HG02763 (cell line): Measurements from ENCODE around the gene ACSF3.

Experiments used
- ATAC-seq: cut with Tn5 transposase; IDR thresholded peaks from one replicate; pipeline ENCODE4 v1.9.1; 2021; ENCODE audit warnings: mild to moderate bottlenecking, moderate library complexity; ENCODE audit not compliant: unreplicated experiment

ACSF3 gene

DNA sequence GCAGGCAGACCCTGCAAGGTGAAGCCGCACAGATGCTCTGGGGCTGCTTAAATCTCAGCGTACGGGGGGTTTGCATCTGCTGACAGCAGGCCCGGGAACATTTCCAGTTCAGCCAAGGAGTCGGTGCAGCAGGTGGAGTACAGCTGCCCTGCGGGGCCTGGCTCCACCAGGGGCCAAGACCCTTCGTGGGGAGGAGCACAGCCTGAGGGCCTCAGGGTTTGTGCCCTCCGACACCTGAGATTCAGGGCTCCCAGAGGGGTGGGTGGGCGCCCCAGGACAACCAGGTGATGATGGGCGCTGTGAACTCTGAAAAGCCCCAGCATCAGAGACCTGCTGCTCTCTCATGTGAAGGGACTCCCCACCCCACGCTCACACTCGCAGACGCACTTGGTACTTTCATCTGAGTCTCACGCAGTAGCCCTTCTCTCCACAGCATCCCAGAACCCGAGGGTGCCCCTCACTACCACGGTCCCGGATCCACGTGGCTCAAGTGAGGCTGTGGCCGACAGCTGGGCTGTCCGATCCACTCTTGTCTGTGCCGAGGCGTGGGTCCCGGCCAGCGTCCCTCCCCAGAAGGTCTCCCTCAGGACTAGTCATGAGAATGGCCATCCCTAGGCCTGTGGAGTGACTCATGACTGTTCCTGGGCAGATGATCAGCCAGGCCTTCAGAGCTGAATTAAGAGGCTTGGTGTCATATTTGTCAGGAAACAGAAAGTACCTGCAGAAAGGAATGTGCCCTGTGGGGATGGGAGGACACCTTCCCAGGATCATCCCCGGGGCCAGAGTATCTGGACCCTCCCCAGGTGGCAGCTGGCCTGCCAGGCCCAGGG is 29.6 kb downstream of the ACSF3 start:
- no peak for ATAC-seq

DNA sequence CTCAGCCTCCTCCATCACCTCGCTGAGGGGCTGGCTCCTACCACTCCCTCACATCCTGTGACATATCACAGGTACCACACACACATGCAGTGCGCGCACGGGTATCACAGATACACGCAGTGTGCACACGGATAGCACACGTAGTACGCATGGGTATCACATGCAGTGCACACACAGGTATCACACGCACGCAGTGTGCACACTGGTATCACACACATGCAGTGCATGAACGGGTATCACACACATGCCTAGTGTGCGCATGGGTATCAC is 30.1 kb downstream of the ACSF3 start:
- no peak for ATAC-seq

DNA sequence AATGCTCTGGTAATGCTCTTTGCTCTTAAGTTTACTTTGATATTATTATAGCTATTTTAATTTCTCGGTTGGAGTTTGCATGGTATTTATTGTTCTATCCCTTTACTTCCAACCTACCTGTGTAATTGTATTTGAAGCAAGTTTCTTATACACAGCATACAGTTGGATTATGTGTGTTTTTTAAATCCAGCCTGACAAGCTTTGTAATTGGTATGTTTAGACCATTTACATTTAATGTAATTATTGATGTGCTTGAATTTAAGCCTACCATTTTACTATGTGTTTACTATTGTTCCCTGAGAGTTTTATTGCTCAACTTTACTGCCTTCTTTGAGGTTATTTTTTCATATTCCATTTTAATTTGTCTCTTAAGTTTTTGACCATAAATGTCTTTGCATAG is 35.7 kb downstream of the ACSF3 start:
- ATAC-seq = no peak

DNA sequence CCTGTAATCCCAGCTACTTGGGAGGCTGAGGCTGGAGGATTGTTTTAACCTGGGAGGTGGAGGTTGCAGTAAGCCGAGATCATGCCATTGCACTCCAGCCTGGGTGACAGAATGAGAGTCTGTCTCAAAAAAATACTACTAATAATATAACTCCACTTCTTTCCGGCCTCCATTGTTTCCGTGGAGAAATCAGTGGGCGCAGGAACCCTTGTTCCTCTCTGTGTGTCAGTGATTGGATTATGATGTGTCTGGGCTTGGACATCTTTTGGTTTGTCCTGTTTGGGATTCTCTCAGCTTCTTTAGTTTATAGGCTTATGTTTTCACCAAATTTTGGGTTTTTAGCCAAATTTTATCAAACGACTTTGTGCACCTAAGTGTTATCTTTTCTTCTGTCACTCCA is 36.8 kb downstream of the ACSF3 start:
- no peak for ATAC-seq

DNA sequence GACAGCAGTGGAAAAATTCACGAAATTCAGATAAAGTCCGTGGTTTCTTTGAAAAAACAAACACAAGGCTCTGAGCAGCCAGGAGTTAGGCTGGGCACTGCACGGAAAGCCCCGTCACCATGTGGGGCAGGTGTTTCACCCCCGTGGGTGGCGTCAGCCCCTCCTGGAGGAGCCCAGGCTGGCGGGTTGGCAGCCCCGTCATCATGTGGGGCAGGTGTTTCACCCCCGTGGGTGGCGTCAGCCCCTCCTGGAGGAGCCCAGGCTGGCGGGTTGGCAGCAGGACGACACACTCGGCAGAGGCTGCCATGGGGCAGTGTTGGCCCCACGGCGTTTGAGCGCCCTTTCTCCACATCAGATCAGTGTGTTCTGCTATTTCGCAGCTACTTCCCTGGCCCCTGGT is 38.1 kb downstream of the ACSF3 start:
- no peak for ATAC-seq

DNA sequence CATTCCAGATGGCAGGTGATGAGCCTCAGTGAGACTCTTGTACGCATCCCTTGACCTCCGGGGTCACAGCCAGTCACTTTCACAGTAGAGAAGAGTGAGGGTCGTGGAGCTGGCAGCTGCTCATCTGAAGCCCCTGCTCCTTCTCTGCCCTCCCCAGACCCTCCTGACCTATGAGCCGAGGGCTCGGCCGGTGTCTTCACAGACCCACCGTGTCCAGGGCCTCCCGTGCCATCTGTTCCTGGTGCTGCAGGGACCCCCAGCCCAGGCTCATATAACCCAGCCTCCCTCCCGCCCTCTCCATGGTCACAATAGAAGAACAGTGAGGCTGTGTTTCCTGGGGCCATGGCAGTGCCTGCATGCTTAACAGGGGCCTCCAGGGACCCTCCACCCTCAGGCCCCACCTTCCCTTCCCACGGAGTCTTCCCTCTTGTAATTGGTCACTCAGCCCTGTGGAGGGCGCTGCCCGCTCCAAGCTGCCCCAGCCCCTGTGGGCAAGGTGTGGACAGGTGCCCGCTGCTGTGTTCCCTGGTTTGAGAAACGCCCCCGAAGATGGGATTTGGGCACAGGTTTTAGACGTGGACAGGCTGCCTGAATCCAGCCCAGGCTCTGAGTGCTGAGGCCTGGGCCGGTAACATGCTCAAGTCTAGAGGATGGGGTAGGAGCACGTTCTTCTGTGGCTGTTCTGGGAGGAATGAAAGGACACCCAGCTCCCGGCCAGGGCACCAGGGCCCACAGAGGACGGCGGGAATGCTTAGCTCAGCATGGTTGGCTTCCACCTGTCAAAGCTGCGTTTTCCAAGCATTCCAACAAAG is 38.7 kb downstream of the ACSF3 start:
- no peak for ATAC-seq

DNA sequence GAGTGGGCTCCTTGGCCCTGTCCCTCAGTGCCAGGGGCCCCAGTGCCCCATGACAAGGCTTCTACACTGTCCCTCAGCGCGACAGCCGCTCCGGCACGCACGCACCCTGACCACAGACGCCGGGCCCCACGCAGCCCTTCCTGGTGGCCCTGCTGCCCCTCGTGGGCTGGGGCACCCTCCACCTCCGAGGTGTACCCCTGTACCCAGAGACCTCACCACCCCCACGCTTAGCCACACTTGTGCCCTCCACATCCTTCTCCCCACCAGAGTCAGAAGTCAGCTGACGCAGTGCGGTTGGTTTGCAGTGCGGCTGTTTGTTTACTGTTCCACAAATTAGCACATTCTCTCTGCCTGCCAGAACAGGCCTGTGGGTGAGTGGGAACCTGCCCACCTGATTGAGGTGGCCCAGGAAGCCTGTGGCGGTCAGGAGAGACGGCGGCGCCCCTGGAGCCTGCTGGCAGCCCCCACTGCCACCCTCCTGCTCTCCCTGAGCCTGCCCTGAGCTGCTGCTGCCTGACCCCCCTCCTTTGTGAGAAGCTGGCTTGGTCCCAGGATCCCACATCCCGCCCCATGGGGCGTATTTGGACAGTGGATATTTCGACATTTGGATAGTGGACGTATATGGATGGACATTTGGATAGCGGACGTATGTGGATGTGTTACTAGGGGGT is 39.9 kb downstream of the ACSF3 start:
- ATAC-seq = no peak

DNA sequence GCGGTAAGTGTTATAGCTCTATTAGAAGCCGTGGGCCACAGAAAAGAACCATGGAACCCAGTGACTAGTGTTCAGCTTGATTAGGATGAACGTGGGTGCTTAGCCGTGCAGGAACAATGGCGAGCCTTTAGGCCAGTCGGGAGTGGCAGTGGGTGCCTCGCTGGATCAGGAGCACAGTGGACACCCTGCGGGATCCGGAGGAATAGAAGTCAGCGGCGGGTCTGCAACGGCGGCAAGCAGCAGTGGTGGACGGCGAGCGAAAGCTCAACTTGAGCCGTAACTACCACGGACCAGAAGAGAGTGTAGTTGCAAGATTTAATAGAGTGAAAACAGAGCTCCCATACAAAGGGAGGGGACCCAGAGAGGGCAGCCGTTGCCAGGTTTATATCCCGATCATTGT is 40.6 kb downstream of the ACSF3 start:
- no peak for ATAC-seq

DNA sequence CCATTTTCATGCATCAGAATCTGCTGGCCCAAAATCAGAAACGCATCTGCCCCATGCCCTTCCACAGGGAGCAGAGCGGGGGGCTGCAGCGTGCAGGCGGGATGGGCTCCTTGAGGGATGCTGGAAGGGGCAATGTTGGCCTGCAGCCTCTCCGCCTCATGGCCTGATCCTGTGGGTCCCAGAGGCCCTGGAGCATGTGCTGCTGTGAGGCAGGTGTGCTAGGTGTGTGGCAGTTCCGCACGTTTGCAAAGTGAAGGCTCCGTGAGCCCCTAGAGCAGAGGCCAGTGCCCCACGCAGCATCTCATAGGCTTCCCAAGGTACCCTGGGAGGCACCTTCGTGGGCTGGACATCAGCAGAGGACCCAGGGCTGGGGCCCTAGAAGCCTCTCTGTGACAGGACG is 41.5 kb downstream of the ACSF3 start:
- ATAC-seq = no peak

DNA sequence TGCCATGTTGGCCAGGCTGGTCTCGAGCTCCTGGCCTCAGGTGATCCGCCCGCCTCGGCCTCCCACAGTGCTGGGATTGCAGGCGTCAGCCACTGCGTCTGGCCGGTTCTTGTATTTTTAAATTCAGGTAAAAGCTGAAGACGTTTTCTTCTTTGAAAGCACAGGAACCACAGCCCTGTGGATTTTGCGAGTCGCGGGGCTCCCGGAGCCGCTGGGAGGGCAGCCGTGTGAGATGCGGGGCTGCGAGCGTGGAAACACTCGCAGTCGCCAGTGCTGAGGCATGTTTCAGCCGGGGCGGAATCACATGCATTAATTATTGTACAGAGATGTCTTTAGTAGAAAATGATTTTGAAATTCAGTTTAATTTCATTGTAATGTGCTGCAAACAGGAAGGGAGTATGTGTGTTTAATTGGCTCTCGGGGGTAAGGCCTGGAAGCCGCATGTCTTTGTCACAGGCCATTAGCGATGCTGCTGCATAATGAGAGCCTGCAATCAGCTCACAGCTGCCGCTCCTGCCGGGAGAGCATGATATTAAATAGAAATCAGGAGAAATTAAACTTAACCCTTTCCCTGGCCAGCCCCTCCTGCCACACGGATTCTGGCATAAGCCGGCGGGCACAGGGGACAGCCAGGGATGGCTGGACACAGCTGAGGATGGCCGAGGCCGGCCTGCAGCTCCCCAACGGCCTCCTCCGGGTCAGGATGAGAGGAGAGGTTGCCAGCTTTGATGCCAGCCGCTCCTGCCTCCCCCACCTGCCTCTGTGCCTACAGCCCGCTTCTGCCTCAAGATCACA is 42.5 kb downstream of the ACSF3 start:
- ATAC-seq = no peak

DNA sequence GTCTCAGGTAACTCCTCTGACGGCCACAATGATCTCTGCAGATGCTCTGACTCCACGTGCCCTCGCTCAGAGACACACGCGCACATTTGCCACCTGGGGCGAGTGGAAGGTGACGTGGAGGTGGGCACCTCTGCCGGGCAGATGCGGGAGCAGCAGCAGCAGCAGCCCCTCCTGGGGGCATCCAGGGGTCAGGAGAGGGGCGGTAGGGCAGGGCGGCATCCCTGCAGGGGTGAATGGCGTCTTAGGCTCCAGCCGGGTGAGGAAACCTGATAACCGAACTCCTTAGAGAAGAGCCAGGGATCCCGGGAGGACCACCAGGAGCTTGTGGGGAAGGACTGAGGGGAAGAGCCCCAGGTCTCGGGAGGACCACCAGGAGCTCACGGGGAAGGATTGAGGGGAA is 43.3 kb downstream of the ACSF3 start:
- ATAC-seq = no peak

DNA sequence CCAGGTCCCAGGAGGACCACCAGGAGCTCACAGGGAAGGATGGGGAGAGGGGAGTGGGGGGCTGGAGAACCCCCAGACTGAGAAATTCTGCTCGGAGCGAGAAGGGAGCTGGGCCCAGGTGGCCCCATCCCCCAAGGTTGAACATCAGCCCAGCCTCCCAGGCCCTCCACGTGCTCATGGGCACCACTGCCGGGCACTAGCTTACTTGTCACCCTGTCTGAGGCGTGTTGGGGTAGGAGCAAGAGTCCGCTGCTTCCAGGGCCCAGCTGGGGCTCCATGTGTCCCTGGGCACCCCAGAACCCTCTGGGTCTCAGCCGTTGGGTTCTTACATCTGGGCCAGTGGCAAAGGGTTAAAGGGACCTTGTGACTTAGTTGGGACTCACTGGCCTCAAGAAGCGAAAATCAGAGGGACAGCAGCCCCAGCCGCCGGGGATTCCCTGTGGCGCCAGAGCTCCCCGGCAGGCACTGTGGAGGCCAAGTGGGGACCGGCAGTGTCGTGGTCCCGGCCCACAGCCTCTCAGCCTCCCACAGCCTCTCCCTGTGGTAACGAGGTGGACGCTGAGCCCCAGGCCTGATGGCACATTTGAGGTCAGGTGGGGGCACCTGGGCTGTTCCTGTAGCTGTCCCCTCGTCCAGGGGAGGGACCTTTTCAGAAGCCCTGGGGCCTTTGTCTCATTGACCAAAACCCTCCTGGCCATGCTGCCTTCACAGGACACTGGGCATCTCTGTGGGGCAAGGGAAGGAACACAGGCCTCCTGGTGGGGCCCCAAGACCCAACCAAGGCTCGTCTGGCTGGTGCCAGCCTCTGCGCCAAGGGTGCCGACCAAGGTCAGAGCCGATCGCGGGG is 44.2 kb downstream of the ACSF3 start:
- no peak for ATAC-seq

DNA sequence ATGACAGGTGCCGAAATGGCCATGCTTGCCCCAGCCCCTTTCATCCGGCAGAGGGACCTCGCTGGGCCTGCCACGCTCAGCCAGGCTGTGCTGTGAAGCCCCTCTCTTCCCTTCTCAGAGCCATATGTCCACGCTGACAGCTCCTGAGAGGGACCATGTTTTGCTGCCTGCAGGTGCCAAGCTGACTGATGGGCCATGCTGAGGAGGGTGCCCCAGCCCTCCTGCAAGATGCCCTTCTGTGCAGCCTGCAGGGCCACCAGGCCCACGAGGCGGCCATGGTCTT is 44.8 kb downstream of the ACSF3 start:
- ATAC-seq = no peak

DNA sequence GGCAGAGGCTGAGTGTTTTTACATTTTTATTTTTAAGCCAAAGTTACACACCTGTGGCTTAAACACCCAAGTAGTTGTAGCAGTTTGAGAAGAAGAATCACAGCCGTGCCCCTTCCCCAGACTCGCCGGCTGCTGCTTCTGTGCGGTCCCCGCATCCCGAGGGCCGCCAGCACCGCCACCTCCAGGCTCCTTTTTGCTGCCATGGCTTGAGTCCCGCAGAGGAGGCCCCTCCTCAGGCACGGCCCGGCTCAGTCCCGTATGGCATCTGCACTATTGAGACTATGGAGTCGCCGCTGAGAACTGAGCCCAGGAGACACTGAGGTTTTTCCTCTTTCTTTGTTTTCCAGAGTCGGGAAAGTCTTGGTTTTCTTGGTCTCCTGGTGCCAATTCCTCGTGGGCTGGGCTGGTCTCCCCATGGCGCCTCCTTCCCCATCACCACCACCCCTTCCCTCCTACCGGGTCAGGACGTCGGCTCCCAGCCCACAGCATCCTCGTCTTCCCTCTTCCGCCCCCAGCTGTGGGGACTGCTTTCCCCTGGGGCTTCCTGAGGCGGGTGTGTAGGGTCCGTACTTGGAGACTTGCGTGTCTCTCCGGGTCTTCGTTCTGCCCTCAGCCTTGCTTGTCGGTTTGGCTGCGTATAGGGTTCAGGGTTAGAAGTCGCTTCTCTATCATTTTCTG is 45.3 kb downstream of the ACSF3 start:
- ATAC-seq = no peak

DNA sequence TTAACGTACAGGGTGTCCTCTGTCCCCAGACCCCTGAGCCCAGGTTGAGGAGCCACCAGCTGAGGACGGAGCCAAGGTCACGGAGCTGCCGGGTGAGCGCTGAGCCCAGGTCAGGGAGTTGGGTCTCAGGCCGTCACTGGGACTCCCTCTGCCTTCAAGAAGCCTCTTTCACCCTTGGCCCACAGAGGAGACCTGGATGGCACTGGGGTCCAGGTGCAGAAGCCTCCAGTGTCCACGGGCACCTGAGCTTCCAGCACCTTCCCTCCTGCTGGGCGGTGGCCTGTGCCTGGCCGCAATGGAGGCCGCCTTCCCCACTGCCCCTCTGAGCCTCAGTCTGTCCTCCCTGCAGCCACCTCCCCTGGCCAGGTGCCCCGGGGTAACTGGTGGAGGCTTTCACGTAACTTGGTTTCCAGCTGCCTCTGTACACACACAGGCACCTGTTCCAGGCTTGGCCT is 46.3 kb downstream of the ACSF3 start:
- ATAC-seq = no peak

DNA sequence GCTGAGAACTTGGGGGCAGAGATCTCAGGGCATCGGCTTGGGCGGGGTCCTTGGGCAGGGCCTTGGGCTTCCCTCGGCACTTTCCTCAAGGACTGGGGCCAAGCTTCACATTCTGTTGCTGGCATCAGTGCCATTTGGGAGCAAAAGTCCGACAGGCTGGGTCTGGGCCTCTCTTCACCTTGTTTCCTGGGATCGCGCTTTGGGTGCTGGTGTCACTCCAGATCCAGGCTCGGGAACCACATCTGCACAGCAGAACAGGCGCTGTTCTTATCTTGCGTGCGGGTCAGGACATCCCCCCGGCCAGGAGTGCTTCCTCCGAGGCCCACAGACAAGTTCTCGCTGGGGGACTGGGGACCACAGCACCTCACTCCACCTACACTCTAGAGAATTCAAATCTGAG is 46.7 kb downstream of the ACSF3 start:
- no peak for ATAC-seq

DNA sequence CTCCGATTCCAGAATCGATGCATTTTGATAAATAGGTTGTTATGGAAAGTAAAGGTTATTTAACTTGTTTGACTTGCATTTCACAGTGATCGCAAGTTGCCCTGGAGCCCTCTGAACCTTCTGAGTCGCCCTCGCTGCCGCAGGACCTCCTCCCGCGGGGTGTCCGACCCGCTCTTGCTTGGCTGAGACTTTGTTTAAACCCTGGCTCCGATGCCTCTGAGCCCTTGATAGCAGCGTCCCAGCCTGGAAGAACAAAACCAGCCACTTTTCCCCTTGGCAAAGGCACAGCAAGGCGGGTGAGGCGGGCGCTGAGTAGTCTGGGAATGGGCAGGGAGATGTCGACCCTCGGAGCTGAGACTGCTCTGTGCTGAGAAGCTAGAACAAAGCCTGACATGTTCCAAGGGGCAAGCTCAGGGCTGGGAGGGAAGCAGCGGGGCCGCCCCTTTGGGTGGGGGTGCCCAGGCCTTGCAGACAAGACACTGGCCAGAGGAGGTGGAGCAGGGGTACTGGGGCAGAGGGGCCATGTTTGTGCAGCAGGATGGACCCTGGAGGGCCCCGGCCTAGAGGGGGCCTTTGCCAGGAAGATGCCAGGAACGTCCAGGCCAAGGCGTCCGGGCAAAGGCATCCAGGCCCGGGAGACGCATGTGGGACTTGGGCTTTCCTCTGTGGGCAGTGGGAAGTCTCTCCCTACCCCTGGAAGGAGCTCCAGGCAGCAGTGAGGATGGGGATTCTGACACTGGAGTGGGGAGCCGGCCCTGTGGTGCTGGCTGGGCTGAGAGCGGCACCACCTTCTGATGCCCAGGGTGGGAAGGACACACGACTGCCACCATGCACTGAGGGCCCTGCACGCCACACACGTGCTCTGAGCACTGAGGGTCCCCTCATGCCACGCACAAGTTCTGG is 47.6 kb downstream of the ACSF3 start:
- no peak for ATAC-seq

DNA sequence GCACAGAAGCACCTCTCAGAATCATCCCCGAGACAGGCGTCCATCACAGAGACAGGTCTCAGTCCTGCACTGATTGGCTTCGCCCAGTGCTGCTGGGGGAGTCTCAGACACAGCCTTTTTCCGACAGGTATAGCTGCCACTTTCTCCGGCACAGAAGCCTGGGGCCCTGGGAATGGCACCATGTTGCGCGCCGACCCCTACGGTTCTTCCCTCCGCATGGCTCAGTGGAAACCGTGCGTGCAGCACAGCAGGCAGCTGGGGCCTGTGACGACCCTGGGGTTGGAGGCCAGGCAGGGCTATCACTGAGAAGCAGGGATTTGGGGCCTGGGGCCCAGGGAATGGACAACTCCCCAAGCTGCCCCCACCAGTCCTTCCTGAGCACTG is 48.2 kb downstream of the ACSF3 start:
- ATAC-seq = no peak
